HG03575 (cell line): Measurements from ENCODE around the gene KTN1.

ENCODE experiments used
- ATAC-seq: cut with Tn5 transposase; IDR thresholded peaks from one replicate; pipeline ENCODE4 v1.9.1; 2021; ENCODE audit not compliant: unreplicated experiment, insufficient number of reproducible peaks, low FRiP score; ENCODE audit errors: extremely low read depth

The KTN1 gene

GRCh38 chr14:55604900-55605418 lies 25.0 kb downstream of the KTN1 start:
- ATAC-seq, result no peak

GRCh38 chr14:55605793-55606192 lies 25.8 kb downstream of the KTN1 start:
- no peak for ATAC-seq

GRCh38 chr14:55607386-55607785 lies 27.4 kb downstream of the KTN1 start:
- ATAC-seq, result no peak

- no peak for ATAC-seq
These were observed 29.7 kb downstream of the KTN1 start for GRCh38 chr14:55609681-55610080.

- ATAC-seq, result no peak
These were observed 30.8 kb downstream of the KTN1 start for GRCh38 chr14:55610713-55611370.

GRCh38 chr14:55611859-55612258 lies 31.9 kb downstream of the KTN1 start:
- ATAC-seq, result no peak

GRCh38 chr14:55614304-55614703 lies 34.3 kb downstream of the KTN1 start:
- ATAC-seq, result no peak

GRCh38 chr14:55620277-55620676 lies 40.3 kb downstream of the KTN1 start:
- ATAC-seq, result no peak

- ATAC-seq, result no peak
These were observed 41.0 kb downstream of the KTN1 start for GRCh38 chr14:55620981-55621380.

- no peak for ATAC-seq
These were observed 41.4 kb downstream of the KTN1 start for GRCh38 chr14:55621391-55621790.

GRCh38 chr14:55624913-55625312 lies 44.9 kb downstream of the KTN1 start:
- no peak for ATAC-seq

- no peak for ATAC-seq
These were observed 45.5 kb downstream of the KTN1 start for GRCh38 chr14:55625481-55625880.

- ATAC-seq, result no peak
These were observed 46.1 kb downstream of the KTN1 start for GRCh38 chr14:55626131-55626530.

GRCh38 chr14:55628426-55628825 lies 48.4 kb downstream of the KTN1 start:
- ATAC-seq, result no peak

GRCh38 chr14:55638665-55639064 lies 58.7 kb downstream of the KTN1 start:
- no peak for ATAC-seq

- no peak for ATAC-seq
These were observed 61.3 kb downstream of the KTN1 start for GRCh38 chr14:55641290-55641689.

GRCh38 chr14:55641954-55642353 lies 61.9 kb downstream of the KTN1 start:
- ATAC-seq, result no peak

GRCh38 chr14:55645145-55645544 lies 65.1 kb downstream of the KTN1 start:
- ATAC-seq, result no peak

- no peak for ATAC-seq
These were observed 66.1 kb downstream of the KTN1 start for GRCh38 chr14:55645845-55646832.

GRCh38 chr14:55650992-55651391 lies 71.0 kb downstream of the KTN1 start:
- ATAC-seq, result no peak
